ENCODE results near the gene CD300H.
"Not testable (repeated sequence)": the region's sequence is repeated elsewhere in the genome, so short reads cannot be mapped to it uniquely, and the experiment has no call there.

Gene CD300H

DNA sequence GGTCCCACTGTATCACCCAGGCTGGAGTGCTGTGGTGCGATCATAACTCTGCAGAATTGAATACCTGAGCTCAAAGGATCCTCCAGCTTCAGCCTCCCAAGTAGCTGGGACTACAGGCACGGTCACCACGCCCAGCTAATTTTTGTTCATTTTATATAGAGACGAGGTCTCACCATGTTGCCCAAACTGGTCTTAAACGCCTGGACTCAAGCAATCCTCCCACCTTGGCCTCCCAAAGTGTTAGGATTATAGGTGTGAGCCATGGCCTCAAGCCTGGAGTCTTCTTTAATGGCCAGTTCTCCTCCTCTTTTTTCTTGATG, 36.5 kb downstream of the CD300H start:
- FAIRE-seq (no peak), DNase-seq (ENCODE audit: extremely low spot score, insufficient read length, low read depth) (no peak)

DNA sequence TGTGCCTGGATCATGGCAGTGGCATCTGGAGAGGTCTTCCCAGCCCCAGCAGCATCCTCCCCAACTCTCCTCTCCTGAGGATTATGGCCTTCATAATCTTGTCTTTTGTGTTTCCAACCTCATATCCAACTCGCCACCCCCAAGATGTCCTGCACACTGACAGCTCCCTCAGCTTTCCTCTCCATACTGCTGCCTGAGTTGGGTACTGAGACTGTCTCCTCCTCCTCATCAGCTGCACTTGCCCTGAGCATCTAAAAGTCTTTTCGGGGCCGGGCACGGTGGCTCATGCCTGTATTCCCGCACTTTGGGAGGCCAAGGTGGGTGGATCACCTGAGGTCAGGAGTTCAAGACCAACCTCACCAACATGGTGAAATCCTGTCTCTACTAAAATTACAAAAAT, 38.1 kb downstream of the CD300H start:
- FAIRE-seq (no peak), DNase-seq (ENCODE audit: extremely low spot score, insufficient read length, low read depth) (no peak)

DNA sequence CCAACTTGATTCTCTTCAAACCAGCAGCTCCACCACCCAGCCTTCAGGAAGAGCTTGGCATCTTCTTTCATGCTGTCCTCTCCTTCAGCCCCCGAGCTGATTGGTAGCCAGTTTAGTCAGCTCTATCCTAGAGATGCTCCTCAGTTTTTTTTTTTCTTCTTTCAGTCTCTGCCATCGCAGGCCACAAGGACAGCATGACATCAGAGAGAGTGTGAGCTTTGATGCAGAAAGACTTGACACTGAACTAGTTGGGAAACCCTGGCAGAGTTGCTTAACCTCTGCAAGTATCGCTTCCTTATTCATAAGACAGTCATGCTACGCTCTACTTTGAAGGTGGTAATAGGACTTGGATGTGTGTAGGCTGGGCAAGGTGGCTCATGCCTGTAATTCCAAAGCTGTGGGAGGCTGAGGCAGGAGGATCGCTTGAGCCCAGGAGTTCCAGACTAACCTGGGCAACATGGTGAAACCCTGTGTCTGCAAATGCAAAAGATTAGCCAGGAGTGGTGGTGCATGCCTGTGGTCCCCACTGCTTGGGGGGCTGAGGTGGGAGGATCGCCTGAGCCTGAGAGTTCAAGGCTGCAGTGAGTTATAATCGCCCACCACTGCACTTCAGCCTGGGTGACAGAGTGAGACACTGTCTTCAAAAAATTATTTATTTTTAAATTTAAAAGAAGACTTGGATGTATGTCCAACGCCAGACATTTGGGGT, 38.7 kb downstream of the CD300H start:
- peak; percentile 88 for FAIRE-seq
- peak; percentile 52 for DNase-seq (ENCODE audit: extremely low spot score, insufficient read length, low read depth)

DNA sequence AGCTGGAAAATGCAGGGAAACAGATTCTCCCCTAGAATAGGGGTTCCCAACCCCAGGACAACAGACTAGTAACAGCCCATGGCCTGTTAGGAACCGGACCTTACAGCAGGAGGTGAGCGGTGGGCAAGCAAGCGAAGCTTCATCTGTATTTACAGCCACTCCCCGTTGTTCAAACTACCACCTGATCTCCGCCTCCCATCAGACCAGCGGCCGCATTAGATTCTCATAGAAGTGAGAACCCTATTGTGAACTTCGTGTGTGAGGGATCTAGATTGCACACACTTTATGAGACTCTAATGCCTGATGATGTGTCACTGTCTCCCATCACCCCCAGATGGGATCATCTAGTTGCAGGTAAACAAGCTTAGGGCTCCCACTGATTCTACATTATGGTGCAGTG, 39.6 kb downstream of the CD300H start:
- no peak for DNase-seq (ENCODE audit: extremely low spot score, insufficient read length, low read depth)

GRCh38 chr17:74527081-74527480, 40.2 kb downstream of the CD300H start:
- DNase-seq (ENCODE audit: extremely low spot score, insufficient read length, low read depth) (no peak), FAIRE-seq (no peak)

More for the DNA sequence above, 39.6 kb downstream of the CD300H start:
- no peak for FAIRE-seq

- DNase-seq (ENCODE audit: extremely low spot score, insufficient read length, low read depth) (no peak), FAIRE-seq (no peak)
Measured at GRCh38 chr17:74526681-74527080, 40.6 kb downstream of the CD300H start.

DNA sequence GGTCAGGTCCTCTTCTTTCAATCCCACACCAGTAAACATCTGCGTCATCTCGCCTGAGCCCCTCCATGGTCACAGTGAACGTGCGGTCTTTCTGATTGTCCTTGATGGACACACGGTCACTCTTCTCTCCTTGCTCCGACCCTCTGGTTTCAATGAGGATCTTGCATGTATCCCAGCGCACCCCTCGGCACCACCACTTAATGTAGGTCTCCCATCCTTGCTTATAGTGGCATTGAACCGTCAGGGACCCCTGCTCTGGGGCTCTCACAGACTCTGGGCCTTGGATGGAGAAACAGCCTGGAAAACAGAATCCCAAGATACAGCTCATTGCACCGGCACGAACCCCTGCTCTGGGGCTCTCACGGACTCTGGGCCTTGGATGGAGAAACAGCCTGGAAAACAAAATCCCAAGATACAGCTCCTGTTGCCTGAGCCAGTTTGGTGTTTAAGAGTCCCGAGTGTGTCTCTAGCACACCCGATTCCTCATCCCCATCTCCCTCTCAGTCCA, 41.5 kb downstream of the CD300H start:
- FAIRE-seq (no peak), DNase-seq (ENCODE audit: extremely low spot score, insufficient read length, low read depth) (no peak)

- FAIRE-seq, result no peak
- no peak for DNase-seq (ENCODE audit: extremely low spot score, insufficient read length, low read depth)
Measured at GRCh38 chr17:74525465-74525725, 41.9 kb downstream of the CD300H start.

- FAIRE-seq, result no peak
Measured at GRCh38 chr17:74524653-74525464, 42.5 kb downstream of the CD300H start.

DNA sequence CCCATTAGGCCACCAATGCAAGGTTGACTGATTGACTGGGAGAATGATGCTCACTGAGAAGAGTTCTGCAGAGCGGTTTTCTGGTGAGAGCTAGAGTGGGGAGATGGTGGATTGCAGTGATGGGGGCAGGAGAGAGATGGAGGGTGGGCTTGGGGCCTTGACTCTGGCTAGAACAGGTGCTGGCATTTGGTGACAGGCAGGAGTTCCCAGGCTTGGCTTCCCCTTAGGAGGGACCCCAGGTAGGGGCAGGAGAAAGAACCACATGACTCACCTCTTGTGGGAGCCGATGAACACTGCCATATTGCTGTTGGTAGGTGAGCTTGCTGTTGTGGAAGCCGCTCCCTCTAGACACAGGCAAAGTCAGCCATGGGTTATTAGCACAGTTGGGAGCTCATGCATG, 44.0 kb downstream of the CD300H start:
- DNase-seq (ENCODE audit: extremely low spot score, insufficient read length, low read depth) (no peak), FAIRE-seq (no peak)

More at GRCh38 chr17:74524653-74525464, 42.5 kb downstream of the CD300H start:
- DNase-seq (ENCODE audit: extremely low spot score, insufficient read length, low read depth), result no peak

DNA sequence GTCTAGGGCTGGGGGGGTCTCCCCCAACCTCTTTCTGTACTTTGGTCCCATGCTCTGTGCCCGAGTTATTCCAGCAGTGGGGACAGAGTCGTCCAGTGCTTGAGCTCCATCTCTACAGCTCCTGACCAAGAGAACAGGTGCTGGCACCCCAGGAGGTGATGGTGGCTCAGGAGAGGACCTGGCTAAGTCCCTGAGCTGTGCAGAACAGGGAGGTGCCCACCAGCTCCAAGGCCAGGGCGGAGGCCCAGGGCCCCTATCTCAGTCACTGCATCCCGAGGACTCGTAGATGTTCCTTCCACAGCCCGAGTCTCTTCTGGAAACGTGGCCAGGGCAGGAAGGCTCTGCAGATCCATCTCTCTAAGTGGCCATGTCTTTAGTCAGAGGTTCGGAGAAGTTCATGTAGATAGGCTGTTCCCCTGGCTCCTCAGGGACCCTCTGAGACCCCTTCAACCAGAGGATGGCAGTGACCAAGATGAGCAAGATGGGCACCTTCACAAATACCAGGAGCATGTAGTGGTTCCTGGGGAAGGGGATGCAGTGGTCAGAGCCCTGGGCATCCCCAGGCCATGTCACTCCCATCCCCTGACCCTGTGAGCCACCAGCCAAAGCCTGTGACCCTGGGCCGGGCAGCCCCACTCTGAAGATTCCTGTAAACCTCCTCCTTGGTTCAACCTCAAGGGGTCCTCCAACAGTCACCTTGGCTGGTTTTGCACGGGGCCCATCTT, 44.8 kb downstream of the CD300H start:
- no peak for DNase-seq (ENCODE audit: extremely low spot score, insufficient read length, low read depth)

DNA sequence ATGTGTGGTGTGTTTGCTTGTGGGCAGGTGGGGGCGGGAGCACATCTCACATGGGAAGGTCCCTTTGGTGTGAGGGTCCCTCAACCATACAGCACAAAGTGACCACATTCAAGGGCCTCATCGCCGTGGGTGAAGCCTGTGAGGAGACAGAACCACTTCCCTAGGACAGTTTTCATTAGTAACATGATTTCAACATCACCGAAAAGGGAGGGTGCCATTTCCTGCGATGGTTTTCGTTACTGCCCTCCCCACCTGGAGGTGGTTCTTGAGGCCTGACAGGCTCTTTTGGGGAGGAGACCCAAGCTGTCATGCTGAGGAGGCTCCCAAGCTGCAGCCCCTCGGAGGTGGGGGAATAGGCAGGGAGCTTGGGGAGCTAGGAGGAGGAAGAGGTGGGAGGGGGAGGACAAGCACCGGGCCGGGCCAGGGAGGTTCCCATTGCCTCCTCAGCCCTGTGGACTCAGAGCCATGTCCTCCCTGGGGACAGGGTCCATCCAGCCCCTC, 45.6 kb downstream of the CD300H start:
- no peak for DNase-seq (ENCODE audit: extremely low spot score, insufficient read length, low read depth)
- FAIRE-seq, result peak; percentile 70

More for the DNA sequence above, 44.8 kb downstream of the CD300H start:
- FAIRE-seq, result no peak

DNA sequence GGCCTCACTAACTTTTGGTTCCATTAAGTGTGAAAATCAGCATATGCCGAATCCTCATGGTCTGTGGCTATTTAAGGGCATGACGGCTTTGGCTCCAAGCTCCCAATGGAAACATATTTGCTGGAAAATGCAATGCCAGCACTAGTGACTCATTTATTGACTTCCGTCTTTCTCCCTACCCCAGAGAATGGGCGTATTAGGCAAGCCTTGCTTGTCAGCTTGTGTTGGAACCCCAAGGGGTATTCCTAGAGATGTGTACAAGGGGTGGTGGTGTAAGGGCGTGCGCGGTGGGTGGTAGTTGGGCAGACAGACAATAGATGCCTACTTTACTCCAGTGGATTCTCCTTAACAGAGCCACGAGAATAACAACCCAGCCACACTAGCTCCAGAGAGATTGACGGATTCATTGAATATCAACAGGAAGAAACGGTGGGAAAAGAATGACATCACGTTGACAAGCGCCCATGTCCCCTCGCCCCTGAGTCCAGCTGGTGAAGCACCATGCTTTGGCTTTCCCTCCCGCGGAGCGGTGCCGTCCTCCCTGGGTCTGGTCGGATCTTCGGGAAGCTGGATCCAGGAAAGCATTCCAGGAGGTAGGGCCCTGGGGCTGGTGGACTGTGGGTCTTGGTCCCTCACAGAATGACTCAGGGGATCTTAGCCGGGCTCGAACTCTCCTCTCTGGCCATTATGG, 46.4 kb downstream of the CD300H start:
- FAIRE-seq (no peak), DNase-seq (ENCODE audit: extremely low spot score, insufficient read length, low read depth) (no peak)

DNA sequence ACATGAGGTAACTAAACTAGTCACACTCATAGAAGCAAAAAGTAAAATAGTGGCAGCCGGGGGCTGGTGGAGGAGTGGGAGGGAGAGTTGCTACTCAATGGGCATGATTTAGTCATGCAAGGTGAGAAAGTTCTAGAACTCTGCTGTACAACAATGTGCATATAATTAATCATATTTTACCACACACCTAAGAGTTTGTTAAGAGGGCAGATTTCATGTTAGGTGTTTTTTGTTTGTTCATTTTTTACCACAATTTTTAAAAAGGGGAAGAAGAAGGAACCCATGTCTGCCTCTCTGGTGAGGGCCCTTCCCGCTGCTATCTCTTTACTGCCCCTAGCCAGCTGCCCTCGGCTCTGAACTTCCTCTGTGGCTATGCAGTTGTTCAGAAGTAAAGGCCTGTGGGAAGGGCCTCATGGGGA, 47.3 kb downstream of the CD300H start:
- FAIRE-seq, result peak; percentile 24
- no peak for DNase-seq (ENCODE audit: extremely low spot score, insufficient read length, low read depth)

DNA sequence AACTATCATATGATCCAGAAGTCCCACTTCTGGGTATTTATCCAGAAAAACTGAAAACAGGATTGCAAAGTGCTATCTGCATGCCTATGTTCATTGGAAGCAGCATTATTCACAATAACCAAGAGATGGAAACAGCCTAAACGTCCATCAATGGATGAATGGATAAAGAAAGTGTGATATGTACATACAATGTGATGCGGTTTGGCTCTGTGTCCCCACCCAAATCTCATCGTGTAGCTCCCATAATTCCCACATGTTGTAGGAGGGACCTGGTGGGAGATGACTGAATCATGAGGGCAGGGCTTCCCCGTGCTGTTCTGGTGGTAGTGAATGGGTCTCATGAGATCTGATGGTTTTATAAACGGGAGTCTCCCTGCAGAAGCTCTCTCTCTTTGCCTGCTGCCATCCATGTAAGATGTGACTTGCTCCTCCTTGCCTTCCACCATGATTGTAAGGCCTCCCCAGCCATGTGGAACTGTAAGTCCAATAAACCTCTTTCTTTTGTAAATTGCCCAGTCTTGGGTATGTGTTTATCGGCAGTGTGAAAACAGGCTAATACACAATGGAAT, 48.8 kb downstream of the CD300H start:
- FAIRE-seq; DNase-seq (ENCODE audit: extremely low spot score, insufficient read length, low read depth): not testable (repeated sequence)

GRCh38 chr17:74516561-74517328, 50.6 kb downstream of the CD300H start:
- FAIRE-seq, result no peak
- no peak for DNase-seq (ENCODE audit: extremely low spot score, insufficient read length, low read depth)

- no peak for FAIRE-seq
Measured at GRCh38 chr17:74515941-74516340, 51.4 kb downstream of the CD300H start.

GRCh38 chr17:74514632-74515334, 52.5 kb downstream of the CD300H start:
- peak; percentile 5 for FAIRE-seq
- DNase-seq (ENCODE audit: extremely low spot score, insufficient read length, low read depth), result no peak

More at GRCh38 chr17:74515941-74516340, 51.4 kb downstream of the CD300H start:
- DNase-seq (ENCODE audit: extremely low spot score, insufficient read length, low read depth), result no peak
